HEK293T (cell line): Measurements from ENCODE around the gene IMPG1.

ENCODE experiments used
- ARNT ChIP-seq: fragments of 450-650 bp; IDR thresholded peaks from 2 replicates; pipeline ENCODE4 v1.6.1; 2017; ENCODE audit warnings: mild to moderate bottlenecking
- BHLHE40 ChIP-seq: fragments of 450-650 bp; IDR thresholded peaks from 2 replicates; pipeline ENCODE4 v1.6.1; 2016; ENCODE audit warnings: mild to moderate bottlenecking, moderate library complexity, borderline replicate concordance
- FOXA1 ChIP-seq: fragments of 450-650 bp; IDR thresholded peaks from 2 replicates; pipeline ENCODE4 v1.6.1; 2016; ENCODE audit warnings: mild to moderate bottlenecking
- FOXK2 ChIP-seq: fragments of 450-650 bp; IDR thresholded peaks from 2 replicates; pipeline ENCODE4 v1.6.1; 2016; ENCODE audit warnings: mild to moderate bottlenecking
- FOXM1 ChIP-seq: fragments of 450-650 bp; IDR thresholded peaks from 2 replicates; pipeline ENCODE4 v1.6.1; 2017; ENCODE audit warnings: mild to moderate bottlenecking, borderline replicate concordance
- HDGF ChIP-seq: fragments of 450-650 bp; IDR thresholded peaks from 2 replicates; pipeline ENCODE4 v1.6.1; 2017; ENCODE audit warnings: antibody characterized with exemption, borderline replicate concordance
- L3MBTL2 ChIP-seq: fragments of 450-650 bp; conservative IDR thresholded peaks from 2 replicates; pipeline ENCODE4 v1.6.1; 2016; ENCODE audit warnings: mild to moderate bottlenecking
- NFRKB ChIP-seq: fragments of 450-650 bp; IDR thresholded peaks from 2 replicates; pipeline ENCODE4 v1.6.1; 2016; ENCODE audit warnings: mild to moderate bottlenecking, moderate library complexity
- SP1 ChIP-seq: fragments of 450-650 bp; IDR thresholded peaks from 2 replicates; pipeline ENCODE4 v1.6.1; 2017
- SUZ12 ChIP-seq: fragments of 450-650 bp; IDR thresholded peaks from 2 replicates; pipeline ENCODE4 v1.6.1; 2016; ENCODE audit warnings: mild to moderate bottlenecking
- TARDBP ChIP-seq: fragments of 450-650 bp; IDR thresholded peaks from 2 replicates; pipeline ENCODE4 v1.6.1; 2016

DNA sequence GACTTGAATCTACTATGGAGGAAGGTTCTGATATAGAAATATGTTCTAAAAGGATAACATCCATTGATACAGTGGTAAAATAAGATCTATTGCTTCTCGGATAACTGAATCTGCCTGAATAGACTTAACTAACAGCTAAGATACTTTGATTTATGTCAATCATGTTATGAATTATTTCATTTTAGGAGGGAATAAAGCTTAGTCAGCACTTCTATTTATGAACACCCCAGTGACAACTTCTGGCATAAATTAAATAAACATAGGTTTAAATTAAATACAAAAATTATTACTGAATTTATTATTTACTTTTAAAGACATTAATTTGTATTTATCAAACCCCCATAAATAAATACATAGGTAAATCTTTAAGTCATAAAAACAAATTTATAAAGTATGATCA, 69.3 kb downstream of the IMPG1 start:
- no peak for TF ChIP-seq TARDBP
- no peak for TF ChIP-seq FOXA1
- no peak for TF ChIP-seq FOXM1
- TF ChIP-seq NFRKB = no peak
- TF ChIP-seq HDGF = no peak
- no peak for TF ChIP-seq SP1
- TF ChIP-seq L3MBTL2 = no peak
- no peak for TF ChIP-seq SUZ12
- no peak for TF ChIP-seq BHLHE40
- no peak for TF ChIP-seq ARNT
- no peak for TF ChIP-seq FOXK2
